HCEC 1CT (cell line): ENCODE results near the gene AQP6.
A peak's percentile ranks its signal among the peaks of the same experiment; 100 is the strongest.

ENCODE experiments used
- DNase-seq: peaks from one replicate; pipeline ENCODE4 v3.0.0-alpha.2; 2017

AQP6 gene

DNA sequence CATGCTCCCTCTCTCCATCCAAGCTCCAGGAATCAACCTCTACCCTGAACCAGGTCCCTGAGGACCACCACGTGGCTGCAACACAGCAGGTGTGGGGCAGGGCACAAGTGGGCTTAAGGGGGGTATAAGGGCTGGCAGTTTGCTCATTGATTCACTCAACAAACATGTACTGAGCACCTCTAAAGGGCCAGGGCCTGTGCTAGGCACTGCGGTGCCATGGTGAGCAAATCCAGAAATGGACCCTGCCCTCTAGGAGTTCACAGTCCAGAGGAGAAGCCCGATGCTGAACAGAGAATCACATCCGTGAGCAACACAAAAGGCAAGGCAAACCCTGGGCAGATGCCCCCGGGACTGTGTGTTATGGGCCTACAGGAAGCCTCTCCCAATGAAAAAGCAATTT is 28.7 kb upstream of the AQP6 start:
- DNase-seq: no peak

DNA sequence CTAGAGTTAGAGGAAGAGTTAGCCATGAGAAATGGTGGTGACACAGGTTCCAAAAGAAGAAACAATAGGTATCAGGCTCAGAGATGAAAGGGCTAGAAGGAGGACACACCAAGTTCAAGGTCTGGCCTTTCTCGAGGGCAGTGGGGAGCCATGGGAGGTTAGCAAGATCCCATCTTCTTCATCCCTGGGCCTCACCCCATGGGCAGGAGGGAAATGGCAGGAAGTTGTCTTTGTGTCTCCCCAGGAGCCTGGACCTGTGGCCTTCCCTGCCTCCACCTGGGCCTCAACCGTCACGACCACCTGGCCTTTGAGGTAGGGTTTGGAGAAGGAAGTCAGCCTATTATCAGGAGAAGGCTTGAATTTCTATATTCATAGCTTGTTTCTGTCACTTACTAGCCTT is 28.0 kb upstream of the AQP6 start:
- DNase-seq: no peak

DNA sequence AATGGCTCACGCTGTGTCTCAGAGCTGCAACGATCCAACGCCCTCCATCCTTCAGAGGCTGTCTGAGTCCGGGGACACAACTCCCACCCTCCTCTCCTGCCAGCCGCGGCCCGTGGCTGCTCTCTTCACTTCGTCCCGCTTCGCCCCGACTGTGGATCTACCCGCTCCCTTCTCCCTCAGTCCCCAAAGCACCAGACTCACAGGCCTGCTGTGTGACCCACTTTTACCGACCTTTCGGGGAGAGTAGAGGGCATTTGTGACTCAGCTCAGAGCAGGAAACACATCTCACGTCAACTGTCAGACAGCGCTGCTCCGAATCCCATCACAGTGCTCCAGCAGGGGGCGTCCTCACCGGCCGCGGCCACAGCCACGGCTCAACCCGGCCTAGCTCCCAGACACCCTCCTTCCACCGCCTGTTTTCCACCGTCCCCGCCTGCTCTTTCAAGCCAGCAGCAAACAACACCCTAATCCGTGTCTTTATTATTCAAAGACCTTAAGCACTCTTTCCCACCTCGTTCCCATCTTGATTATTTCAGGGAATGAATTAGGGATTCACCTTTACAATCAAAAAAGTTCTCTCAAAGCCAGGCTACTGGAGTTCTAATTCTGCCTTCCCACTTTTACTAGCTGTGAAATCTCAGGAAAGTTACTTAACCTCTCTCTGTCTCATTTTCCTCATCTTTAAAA is 27.2 kb upstream of the AQP6 start:
- DNase-seq: peak; percentile 85

DNA sequence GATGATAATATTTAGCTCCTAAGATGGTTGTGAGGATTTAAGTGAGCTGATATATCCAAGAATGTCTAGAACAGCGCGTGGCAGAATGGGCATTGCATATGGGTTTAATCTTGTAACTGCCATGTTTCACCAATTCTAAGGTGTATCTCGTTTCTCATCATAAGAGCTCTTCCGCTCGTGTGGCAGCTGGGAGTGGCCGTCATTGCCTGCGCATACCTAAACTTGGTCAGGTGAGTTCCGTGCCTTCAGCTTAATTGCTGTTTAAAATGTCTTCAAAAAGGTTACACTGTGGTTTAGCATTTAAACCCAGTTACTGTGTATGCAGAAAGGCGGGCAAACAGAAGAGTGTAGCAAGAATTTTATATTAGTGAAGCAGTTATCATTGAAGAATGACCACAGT is 26.7 kb upstream of the AQP6 start:
- DNase-seq: no peak

DNA sequence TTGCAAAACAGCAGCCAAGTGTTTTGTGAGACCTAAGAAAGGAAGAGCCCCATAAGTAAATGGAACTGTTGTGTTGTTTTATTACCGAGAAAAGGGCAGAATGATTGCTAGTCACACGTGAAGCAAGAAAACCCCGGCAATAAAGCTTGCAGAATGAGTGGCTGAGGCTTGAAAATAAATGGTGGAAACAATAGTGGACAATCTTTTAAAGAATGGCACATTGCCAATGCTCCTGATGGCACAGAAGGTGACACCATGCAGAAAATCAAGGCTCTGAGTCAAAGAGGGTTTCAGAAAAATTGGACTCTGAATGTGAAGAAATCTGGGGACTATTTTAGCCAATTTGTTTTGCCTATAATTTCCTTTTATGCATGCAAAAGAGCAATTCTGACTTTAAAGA is 26.2 kb upstream of the AQP6 start:
- no peak for DNase-seq

DNA sequence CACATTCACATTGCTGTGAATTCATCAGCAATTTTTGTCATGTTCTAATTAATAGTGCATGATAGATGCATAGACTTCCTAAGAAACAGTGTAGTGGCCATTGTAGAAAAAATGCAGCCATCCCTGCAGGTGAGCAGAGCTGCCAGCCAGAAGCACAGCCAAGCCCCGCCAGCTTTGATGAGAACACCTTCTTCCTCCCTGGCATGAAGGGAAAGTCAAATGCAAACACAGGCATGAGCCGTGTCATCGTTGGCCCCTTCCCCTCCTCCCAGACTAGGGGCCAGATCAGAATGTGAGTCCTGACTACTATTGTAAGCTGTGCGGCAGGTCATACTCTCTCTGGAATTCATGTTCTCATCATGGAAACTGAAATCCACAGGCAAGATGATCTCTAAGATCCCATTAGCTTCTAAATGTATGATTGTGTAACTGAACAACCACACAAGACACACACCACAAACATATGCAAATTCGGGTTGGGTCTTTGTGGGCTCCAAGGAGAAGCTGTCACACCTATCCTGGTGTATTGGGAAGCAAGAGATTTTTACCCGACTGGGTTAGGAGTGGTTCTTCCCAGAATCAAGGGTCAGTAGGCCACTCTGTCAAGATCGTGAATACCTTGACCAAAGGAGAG is 25.0 kb upstream of the AQP6 start:
- DNase-seq: no peak

DNA sequence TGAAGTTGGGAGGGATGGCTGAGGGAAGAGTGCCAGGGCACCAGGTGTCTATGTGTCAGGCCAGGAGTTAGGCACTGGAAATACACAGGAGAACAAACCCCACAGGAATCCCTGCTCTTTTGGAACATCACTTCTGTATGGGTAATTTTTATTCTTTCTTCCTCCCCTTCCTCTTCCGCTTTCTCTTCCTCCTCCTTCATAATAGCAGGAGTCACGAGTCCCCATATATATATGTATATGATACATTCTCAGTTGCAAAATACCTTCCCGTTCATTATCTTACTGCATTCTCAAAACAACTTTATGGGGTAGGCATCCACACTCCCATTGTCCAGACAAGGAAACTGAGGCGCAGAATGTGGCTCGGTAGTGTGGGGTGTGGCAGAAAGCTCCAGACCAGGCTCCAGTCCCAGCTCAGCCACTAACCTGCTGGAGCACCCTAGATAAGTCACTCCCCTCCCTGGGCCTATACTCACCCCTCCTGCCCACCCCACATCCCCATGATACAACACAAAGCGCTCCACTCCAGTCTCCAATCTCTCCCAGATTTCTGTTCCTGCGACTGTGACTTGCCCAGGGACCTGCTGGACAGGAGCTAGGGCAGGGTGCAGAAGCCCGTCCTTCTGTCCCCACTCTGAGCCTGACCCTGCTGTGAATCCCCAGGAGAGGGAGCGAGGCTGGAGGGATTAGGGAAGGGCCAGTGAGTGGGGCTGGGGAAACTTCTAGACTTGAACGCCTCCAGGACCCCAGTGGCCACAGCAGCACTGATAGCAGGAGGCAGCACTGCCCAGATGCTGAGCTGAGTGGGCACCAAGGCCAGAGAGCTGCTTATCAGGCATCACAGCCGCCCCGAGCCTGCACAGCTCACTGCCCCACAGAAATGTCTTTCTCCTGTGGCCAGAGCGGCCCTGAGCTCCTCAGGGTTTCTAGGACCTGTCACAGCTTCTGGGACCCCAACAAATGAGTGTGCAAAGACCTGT is 23.6 kb upstream of the AQP6 start:
- no peak for DNase-seq

DNA sequence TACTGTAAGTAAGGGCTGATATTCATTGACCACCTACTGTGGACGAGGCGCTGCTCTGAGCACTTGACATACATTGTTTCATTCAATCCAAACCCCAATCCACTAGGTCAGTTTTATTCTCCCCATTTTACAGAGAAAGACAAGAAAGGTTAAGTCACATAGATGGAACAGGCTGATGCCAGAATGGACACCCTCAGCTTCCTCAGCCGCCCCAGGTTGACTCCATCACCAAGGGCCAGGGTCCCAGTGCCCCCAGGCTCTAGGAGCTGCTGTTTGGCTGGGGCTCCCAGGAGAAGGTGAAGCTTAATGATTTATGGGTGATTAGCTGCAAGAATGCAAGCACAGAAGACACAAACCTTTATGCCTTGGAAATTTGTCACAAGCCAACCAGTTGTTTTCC is 22.9 kb upstream of the AQP6 start:
- no peak for DNase-seq

DNA sequence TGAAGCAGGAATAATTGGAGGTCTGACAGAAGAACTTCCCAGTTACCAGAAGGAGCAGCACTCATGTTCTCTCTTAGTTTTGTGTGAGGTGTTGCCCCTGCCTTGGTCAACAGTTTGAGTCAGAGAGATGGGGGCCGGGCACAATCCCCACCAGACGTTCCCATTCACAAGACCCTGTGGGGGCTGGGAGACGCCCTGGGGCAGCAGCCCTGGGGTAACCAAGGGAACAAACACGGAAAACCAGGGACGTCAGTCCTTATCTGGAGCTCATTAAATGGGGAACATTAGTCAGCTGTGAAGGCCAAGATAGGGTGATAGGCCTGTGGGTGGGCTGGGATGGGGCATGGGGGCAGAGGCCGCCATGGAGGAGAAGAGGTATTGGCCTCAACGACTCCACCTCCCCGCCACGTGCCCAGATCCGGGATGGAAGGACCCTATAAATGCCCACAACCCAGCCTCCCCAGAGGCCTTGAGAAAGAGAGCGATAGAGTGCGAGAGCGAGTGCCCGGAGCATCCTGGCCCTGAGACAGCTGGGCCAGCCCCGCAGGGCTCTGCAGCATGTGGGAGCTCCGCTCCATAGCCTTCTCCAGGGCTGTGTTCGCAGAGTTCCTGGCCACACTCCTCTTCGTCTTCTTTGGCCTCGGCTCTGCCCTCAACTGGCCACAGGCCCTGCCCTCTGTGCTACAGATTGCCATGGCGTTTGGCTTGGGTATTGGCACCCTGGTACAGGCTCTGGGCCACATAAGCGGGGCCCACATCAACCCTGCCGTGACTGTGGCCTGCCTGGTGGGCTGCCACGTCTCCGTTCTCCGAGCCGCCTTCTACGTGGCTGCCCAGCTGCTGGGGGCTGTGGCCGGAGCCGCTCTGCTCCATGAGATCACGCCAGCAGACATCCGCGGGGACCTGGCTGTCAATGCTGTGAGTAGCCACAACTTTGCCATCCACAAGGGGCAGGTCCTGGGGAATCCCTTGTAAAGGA is 22.2 kb upstream of the AQP6 start, which contains the start of gene AQP2:
Gene AQP2, plus strand, starts transcription at position 465 of the 979 bp plus-strand sequence. Its CDS starts 94 bp downstream, at position 559.
- no peak for DNase-seq

DNA sequence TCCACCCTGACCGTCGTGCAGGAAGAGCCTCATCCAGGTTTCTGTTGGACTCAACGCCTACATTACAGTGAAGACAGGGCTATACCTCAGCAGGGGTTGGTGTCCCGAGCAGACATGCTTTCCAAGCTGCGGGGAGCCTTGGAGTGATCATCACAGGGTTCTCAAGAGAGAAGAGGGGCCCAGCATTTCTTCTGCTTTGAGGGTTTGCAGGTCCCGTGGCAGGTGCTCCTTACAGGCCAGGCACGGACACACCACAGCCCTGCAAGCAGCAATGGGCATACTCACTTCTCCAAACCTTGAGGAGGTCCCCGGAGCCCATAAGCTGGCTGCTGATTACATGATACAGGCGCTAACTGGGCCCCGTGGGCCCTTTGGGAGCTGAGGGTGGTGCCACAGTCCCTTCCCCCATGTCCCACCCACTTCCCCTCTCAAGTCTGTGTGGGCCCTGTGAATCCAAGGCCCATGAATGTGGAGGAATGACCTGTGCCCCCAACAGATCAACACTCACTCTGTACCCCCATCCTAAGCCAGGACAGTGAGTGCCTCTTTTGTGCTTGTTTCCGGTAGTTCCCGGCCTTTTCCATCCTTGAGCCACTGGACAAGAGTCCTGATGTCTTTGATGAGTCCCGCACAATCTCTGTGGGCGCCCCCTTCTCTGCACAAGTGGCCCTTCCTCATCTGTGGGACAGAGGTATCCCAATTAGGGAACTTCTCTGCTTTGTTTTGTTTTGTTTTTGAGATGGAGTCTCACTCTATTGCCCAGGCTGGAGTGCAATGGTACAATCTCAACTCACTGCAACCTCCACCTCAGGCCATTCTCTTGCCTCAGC is 21.1 kb upstream of the AQP6 start:
- DNase-seq: no peak

DNA sequence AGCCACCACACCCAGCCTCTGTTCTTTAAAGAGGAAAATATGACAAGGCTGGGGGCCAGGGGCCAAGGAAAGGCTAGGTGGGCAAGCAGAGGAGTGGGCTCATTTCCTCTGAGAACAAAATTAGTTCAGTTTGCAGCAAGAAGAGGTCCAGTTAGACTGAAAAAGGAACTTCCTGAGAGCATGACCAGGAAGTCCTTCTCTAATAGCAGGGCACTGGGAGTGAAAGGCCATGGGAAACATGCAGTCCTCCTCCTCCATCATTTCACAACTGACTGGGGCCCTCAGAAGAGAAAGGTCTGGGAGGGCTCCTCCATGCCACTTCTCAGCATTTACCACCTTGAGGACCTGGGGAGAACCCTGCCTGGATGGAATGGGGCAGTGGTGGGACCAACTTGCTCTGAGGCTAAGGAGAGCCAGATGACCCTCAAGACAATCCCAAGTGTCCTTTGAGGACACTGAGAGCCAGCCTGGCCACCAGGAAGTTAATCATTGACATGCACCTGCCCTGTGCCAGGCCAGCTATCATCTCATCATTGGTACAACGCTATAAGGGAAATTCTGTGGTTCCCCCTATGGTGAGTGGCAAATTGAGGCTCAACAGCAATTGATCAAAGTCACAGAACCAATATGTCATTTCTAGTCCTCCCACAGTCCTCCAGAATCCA is 20.2 kb upstream of the AQP6 start:
- no peak for DNase-seq

DNA sequence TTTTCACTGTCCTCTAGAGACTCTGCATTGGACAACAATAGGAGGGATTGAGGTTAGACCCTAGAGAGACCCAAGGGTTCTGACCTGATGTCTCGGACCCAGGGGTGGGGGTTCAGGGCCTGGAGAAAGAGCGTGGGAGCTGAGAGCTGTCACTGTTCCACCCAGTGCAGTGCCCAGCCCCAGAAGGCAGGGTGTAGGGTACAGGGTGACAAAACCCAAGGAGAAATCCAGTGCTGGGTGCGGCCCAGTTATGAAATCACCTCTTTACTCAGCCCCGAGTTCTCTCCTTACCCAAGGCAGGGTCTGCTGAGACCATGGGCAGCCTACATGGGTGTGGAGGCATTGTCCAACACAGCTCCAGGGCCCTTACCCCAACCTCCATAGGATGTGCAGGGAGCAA is 19.6 kb upstream of the AQP6 start:
- no peak for DNase-seq

DNA sequence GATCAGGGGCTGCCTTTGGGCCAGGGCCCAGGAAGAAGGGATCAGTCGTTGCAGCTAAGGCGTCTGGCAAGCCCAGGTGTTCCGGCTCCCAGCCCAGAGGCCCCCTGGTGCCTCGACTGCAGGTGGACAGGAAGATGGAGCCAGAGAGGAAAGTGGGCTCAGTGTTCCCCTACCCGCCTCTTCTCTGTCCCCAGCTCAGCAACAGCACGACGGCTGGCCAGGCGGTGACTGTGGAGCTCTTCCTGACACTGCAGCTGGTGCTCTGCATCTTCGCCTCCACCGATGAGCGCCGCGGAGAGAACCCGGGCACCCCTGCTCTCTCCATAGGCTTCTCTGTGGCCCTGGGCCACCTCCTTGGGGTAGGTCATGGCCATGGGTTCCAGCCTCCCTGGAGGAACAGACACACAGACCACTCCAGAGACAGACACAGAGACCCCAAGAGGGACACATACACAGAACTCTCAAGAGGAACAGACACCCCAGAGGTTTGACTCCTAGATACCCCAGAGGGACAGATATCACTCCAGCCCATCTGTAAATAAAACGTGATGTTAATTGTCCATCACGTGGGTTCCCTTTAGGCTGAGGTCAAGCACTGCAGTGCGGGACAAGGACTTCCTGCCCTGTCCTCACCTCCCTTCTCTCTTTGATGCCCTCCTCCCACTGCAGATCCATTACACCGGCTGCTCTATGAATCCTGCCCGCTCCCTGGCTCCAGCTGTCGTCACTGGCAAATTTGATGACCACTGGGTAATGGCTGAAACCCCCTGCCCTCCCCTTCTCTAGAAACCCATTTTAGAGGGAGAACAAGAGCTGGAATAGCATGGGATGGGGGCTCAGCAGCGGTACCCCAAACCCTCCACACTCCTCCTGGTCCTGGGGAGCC is 18.5 kb upstream of the AQP6 start:
- DNase-seq: no peak

DNA sequence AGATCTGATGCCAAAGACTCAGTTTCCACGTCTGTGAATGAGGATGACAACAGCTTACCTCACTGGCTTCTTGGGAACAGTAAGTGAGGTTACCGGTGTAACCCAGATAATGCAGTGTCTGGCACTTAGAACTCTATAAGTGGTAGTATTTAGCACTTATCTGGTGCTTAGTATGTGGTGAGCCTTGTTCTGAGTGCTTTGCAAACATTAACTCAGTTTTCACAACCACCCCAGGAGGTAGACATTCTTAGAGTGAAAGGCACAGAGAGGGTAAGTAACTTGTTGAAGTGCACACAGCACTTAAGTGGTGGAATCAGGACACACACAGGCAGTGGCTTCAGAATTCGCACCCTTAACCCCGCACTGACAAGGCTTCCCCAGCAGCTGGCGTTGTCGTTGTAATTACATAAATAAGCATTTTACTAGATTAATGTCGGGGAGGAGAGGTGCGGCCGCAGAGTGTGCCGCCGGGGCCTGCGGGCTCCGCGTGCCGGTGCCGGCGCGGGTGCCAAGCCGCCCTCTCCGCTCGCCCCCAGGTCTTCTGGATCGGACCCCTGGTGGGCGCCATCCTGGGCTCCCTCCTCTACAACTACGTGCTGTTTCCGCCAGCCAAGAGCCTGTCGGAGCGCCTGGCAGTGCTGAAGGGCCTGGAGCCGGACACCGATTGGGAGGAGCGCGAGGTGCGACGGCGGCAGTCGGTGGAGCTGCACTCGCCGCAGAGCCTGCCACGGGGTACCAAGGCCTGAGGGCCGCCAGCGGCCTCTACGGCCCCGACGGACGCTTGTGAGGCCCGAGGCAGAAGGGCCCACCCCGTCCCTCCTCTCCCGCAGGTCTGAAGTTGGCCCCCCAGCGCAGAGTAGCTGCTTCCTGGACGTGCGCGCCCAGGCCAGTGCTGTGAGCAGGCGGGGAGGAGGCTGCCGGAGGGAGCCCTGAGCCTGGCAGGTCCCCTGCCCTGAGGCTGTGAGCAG is 17.6 kb upstream of the AQP6 start:
- DNase-seq: no peak

DNA sequence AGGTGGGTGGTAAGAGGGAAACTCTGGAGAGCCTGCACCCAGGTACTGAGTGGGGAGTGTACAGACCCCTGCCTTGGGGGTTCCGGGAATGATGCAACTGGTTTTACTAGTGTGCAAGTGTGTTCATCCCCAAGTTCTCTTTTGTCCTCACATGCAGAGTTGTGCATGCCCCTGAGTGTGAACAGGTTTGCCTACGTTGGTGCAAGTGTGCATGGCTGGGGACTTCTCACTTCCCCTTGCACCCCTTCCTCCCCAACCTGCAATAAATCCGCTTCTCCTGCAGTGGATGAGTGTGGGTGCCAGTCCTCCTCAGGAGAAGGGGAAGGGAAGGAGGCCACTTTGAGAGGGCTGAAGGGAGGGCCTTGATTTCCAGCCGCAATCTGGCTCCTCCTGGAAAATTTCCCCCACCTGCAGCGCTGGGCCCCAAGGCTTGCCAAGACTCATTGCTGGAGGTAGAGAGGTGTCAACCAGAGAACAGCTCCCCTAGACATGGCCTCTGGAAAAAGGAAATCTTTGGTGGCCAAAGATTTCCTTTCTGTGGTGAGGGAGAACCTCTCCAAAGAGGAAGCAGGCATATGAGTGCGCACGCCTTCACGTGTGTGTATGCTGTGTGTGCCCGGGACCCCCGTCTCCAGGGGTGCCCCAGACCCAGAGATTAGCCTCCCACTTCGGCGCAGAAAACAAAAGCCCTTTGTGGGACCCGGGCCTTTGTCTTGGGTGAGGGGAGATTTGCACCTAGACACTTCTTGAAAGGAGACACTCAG is 16.7 kb upstream of the AQP6 start:
- DNase-seq: no peak

DNA sequence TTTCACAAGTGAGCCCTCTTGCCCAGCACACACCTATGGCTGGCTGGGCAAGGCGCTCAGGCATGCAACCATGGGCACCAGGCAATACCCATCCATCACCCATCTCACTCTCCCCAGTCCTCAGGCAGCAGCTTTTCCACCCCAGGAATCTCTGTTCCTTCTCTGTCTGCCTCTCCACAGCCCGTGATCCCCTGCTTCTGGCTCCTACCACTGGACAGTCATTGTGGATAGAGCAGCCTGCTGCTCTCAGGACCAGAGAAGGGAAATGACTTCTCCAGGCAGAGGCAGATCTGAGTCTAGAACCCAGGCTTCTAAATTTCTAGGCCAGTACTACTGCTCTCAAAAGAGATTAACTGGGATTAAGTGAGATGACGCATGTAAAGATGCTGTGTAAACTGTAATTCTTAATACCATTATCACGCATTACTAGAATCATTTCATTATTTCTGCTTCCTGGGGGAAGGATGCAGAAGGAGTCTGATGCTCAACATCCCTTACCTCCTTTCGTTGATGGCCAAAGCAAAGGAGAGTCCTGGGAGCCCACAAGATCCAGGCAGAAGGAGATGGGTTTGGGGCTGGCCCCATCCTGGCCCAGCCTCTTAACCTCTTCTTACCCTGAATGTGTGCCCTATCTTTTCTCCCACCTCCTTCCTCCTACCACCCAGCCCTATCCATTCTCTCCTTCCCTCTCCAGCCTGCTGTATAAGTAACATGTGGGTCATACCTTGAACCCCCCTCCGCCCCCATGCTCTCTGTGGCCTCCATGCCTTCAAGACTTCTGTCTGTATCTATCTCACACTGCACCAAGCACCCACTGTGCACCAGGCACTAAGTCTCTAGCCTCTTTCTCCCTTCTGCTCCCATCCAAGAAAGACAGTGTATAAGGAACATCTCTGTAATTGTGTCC is 15.8 kb upstream of the AQP6 start:
- no peak for DNase-seq

DNA sequence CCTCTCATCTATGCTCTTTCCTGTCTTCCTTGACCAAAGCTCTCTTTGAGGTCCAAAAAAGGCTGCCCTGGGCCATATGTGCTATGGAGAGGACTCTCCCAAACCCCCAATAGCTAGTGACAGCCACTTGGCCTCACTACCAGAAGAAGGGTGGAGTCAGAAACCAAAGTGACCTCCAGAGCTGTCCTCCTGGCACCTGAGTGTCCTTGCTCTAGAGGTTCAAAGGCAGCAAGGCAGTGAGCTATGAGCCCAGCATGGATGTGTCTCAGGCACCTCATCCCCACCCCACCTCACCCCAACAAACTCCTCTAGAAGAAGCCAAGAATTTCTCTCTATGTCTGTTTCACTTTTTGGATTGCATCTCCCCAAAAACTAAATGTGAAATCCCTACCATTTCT is 15.2 kb upstream of the AQP6 start:
- DNase-seq: no peak
